HG02885 (cell line): ENCODE data around the gene IDNK.

Experiments used
- ATAC-seq: cut with Tn5 transposase; IDR thresholded peaks from one replicate; pipeline ENCODE4 v1.9.1; 2021; ENCODE audit warnings: mild to moderate bottlenecking; ENCODE audit not compliant: unreplicated experiment, poor library complexity

Gene IDNK

DNA sequence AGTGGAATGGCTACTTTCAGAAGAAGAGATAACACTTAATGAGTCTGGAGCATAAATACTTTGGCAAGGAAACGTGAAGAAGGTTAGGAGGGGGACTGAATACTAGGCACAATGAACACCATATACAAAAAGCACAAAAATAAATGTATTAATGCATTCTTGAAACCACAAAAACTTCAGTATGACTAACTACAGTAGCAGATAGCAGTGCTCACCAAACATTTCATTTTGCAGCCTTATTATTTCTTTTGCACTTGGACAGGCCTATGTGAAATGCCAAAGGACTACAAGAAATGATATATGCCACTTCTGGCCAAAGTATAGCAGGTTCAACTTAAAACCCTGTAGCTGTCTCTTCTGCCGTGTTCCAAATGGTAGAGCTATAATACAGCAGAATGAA lies 58.5 kb downstream of the IDNK start:
- peak; percentile 61 for ATAC-seq

DNA sequence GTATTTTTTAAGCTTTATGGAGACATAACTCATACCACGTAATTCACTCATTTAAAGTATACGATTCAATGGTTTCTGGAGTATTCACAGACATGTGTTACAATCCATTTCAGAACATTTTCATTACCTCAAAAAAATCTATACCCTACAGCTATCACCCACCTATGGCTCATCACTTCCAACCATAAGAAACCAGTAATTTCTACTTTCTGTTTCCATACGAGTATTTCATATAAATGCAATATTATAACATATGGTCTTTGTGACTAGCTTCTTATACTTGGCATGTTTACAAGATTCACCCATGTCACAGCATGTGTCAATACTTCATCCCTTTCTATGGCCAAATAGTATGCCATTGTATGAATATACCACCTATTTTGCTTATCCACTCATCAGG lies 66.0 kb downstream of the IDNK start:
- no peak for ATAC-seq

DNA sequence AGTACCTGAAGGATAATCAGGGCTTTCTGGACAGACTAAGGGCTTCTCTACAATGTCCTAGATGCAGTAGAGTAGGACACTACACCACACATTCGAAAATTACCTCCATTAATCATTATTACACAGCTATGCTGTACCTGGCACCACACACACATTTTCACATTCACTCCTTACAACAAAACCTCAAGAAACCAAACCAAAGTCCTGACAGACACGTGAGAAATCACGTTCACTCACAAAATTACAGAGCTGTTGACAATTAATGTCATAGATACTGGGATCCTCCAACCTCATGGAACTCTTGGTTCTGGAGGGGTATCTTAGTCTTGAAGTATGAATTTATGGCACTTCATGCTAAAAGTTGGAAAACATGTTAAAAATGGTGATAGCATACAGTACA lies 68.5 kb downstream of the IDNK start:
- no peak for ATAC-seq
